Endothelial cell of umbilical vein (primary cell): ENCODE results near the gene ZDHHC7. TPM values are rescaled to one million over a fixed set of nuclear protein-coding genes. Genes with fewer than 3 reads are reported as not detected.

Source experiments
- BruUV-seq: library from RNA; stranded (reverse); fragments of 400-500 nt; replicated peaks from 2 replicates; lab custom pipeline; 2021; lab: Mats Ljungman, UMichigan
- CTCF ChIA-PET: fragments of 300-600, 350-600 bp; sonication (Branson Sonifier 250); formaldehyde crosslinking; loops from one replicate; lab custom pipeline; 2021; ENCODE audit warnings: antibody characterized with exemption, inconsistent platforms; lab: Charles Lee
- POLR2A ChIA-PET: fragments of 300-600, 350-600 bp; sonication (Branson Sonifier 250); formaldehyde crosslinking; loops from one replicate; lab custom pipeline; 2021; ENCODE audit warnings: antibody characterized with exemption, inconsistent platforms; lab: Charles Lee
- DNase-seq: peaks from one replicate; pipeline ENCODE4 v3.0.0-alpha.2; 2011; ENCODE audit warnings: low read depth, low spot score
- FAIRE-seq: peaks from 2 replicates; lab custom pipeline; 2011; peaks lifted over from hg19 to GRCh38; lab: Jason Lieb, UNC
- H2AFZ ChIP-seq: 2 replicates; pipeline ENCODE4 v1.6.0; 2012; ENCODE audit warnings: low read depth, low read length, control low read depth, inconsistent platforms
- H3K27ac ChIP-seq: 2 replicates; pipeline ENCODE4 v1.5.1; 2011; ENCODE audit warnings: low read depth, mild to moderate bottlenecking, control low read depth, low read length, moderate library complexity; ENCODE audit not compliant: insufficient read depth
- H3K27me3 ChIP-seq, 2 experiments: 2 replicates each; pipeline versions ENCODE4 v1.6.0 to v1.6.1; 2011; ENCODE audit warnings: low read length in 2 of 2, mixed read lengths in 1 of 2; ENCODE audit not compliant: control insufficient read depth in 2 of 2, insufficient read depth in 2 of 2
- H3K36me3 ChIP-seq, 2 experiments: 2 replicates in 1 of 2; 3 replicates in 1 of 2; pipeline ENCODE4 v1.5.1; 2011; ENCODE audit warnings: low read length in 2 of 2, mild to moderate bottlenecking in 1 of 2, moderate library complexity in 1 of 2; ENCODE audit not compliant: control insufficient read depth in 2 of 2, insufficient read depth in 2 of 2; ENCODE audit errors: extremely low read depth in 1 of 2
- H3K4me1 ChIP-seq: 3 replicates; pipeline ENCODE4 v1.5.1; 2011; ENCODE audit warnings: mild to moderate bottlenecking, low read length; ENCODE audit not compliant: control insufficient read depth, insufficient read depth; ENCODE audit errors: extremely low read depth
- H3K4me2 ChIP-seq: 2 replicates; pipeline ENCODE4 v1.6.1; 2011; ENCODE audit warnings: low read length, control low read depth, mixed read lengths; ENCODE audit not compliant: insufficient read depth
- H3K4me3 ChIP-seq, 3 experiments: fragments of 200-600 bp in 1 of 3; sonication (generic), shearing (Covaris generic) in 1 of 3; replicated peaks in 1 of 3; 2 replicates each; pipeline ENCODE4 v1.5.1; 2011 to 2016; ENCODE audit warnings: control low read depth in 3 of 3, low read length in 3 of 3, mild to moderate bottlenecking in 2 of 3, inconsistent platforms in 1 of 3, low read depth in 1 of 3, moderate library complexity in 1 of 3; ENCODE audit not compliant: insufficient read depth in 1 of 3
- H3K79me2 ChIP-seq: 2 replicates; pipeline ENCODE4 v1.6.0; 2012; ENCODE audit warnings: low read length, inconsistent platforms; ENCODE audit not compliant: control insufficient read depth, insufficient read depth
- H3K9ac ChIP-seq: replicated peaks from 2 replicates; pipeline ENCODE3; 2011; ENCODE audit warnings: low read length, control low read depth; ENCODE audit not compliant: insufficient read depth; ENCODE audit errors: extremely low read depth
- H3K9me1 ChIP-seq: replicated peaks from 3 replicates; pipeline ENCODE4 v1.6.0; 2011; ENCODE audit warnings: mild to moderate bottlenecking, low read length; ENCODE audit not compliant: control insufficient read depth, insufficient read depth; ENCODE audit errors: extremely low read depth
- H3K9me3 ChIP-seq: replicated peaks from 2 replicates; pipeline ENCODE4 v1.5.1; 2012; ENCODE audit warnings: low read length, inconsistent platforms; ENCODE audit not compliant: control insufficient read depth, insufficient read depth
- H4K20me1 ChIP-seq: replicated peaks from 2 replicates; pipeline ENCODE3; 2011; ENCODE audit warnings: mild to moderate bottlenecking, low read length; ENCODE audit not compliant: control insufficient read depth, insufficient read depth; ENCODE audit errors: extremely low read depth
- CTCF ChIP-seq, 2 donors: IDR thresholded peaks; 1 replicate in 1 of 2; 2 replicates in 1 of 2; pipeline ENCODE4 v1.5.1; 2011; ENCODE audit warnings: low read length in 2 of 2, mild to moderate bottlenecking in 2 of 2, moderate library complexity in 2 of 2, control low read depth in 1 of 2, inconsistent platforms in 1 of 2, low read depth in 1 of 2; ENCODE audit not compliant: insufficient read depth in 1 of 2; ENCODE audit errors: extremely low read depth in 1 of 2
- EZH2 ChIP-seq: IDR thresholded peaks from 2 replicates; pipeline ENCODE4 v1.6.1; 2012; ENCODE audit warnings: borderline replicate concordance, low read depth, mild to moderate bottlenecking, moderate library complexity, low read length, inconsistent platforms; ENCODE audit not compliant: severe bottlenecking
- FOS ChIP-seq: IDR thresholded peaks from 2 replicates; pipeline ENCODE4 v1.6.1; 2011; ENCODE audit warnings: mild to moderate bottlenecking, low read length, moderate library complexity, borderline replicate concordance; ENCODE audit not compliant: insufficient read depth
- GATA2 ChIP-seq: IDR thresholded peaks from 2 replicates; pipeline ENCODE4 v1.7.0; 2011; ENCODE audit warnings: low read depth, mild to moderate bottlenecking, moderate library complexity, mixed read lengths, low read length; ENCODE audit not compliant: insufficient read length, insufficient read depth
- JUN ChIP-seq: IDR thresholded peaks from 2 replicates; pipeline ENCODE4 v1.6.1; 2011; ENCODE audit warnings: borderline replicate concordance, low read depth; ENCODE audit not compliant: insufficient read length, insufficient read depth
- MYC ChIP-seq: IDR thresholded peaks from one replicate; pipeline ENCODE4 v1.6.1; 2011; ENCODE audit warnings: mild to moderate bottlenecking, low read depth, low read length
- POLR2A ChIP-seq: IDR thresholded peaks from 2 replicates; pipeline ENCODE4 v1.6.1; 2012; ENCODE audit warnings: low read depth, mild to moderate bottlenecking, control low read depth, low read length
- POLR2AphosphoS5 ChIP-seq: IDR thresholded peaks from 2 replicates; pipeline ENCODE4 v1.6.1; 2012; ENCODE audit warnings: low read depth, mild to moderate bottlenecking, control low read depth, low read length, moderate library complexity; ENCODE audit not compliant: insufficient read depth
- dilution Hi-C: fragments of 300-500 bp; cut with MboI; formaldehyde crosslinking; loops from one replicate; pipeline ENCODE4 v1.15.0; 2019; ENCODE audit warnings: low sequenced_read_pairs; ENCODE audit not compliant: extremely low pct_ligation_motif_present
- intact Hi-C: fragments of 100-400 bp; cut with micrococcal nuclease; formaldehyde crosslinking; loops from one replicate; pipeline ENCODE4 v1.10.0; 2022
- polyA plus RNA-seq, 4 experiments: library from polyadenylated mRNA; depleted of rRNA in 3 of 4; stranded (reverse) in 3 of 4; unstranded in 1 of 4; fragments of >200 nt; gene quantifications; 2 replicates each; pipeline versions ENCODE4 v1.2.1 to v1.2.3, GENCODE V29; 2011 to 2012; ENCODE audit warnings: missing spikeins in 1 of 4
- total RNA-seq: library from RNA; stranded (reverse); gene quantifications from 2 replicates; pipeline ENCODE4 v1.2.3, GENCODE V29; 2021
- TF ChIP-seq, protein P1 (sequence below): IDR thresholded peaks from 2 replicates; pipeline ENCODE4 v1.6.1; 2011; ENCODE audit not compliant: insufficient read depth, insufficient read length

The ZDHHC7 gene
- total and polyA plus RNA-seq, 2 donors (not counting 3 experiments of a cell fraction or from before 2014, with no cell fraction given) = 44.1 to 46.2 TPM

- TF ChIP-seq EZH2 (no peak), FOS (no peak), GATA2 (no peak), JUN (no peak), POLR2AphosphoS5 (no peak), POLR2A (no peak), CTCF (IDR thresholded peaks at IDR 0.05; ENCODE audit: extremely low read depth in 1 of 2, insufficient read depth in 1 of 2, low read depth in 1 of 2, low read length in 2 of 2) (no peak), MYC (no peak)
- TF ChIP-seq, protein P1, sequence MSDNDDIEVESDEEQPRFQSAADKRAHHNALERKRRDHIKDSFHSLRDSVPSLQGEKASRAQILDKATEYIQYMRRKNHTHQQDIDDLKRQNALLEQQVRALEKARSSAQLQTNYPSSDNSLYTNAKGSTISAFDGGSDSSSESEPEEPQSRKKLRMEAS = no peak
- ChIA-PET CTCF (interaction anchor here (0.9 to 5.9 kb wide), 2 partner anchors 13 to 28 kb away, joined by 3 to 123 read pairs; no protein-coding TSS in a partner anchor), POLR2A (no interaction called here)
- no peak overlapping the region for H3K4me3 ChIP-seq
- no peaks in the 10 kb centered on the region for H3K9me3 ChIP-seq
- H3K9me1 ChIP-seq = no peaks in the 10 kb centered on the region
- no peaks in the 10 kb centered on the region for H3K27me3 ChIP-seq
- dilution Hi-C loops (no loop called here), intact Hi-C loops (no loop called here)
- peaks cover 12% of the 10 kb centered on the region for H3K4me1 ChIP-seq
- no peak overlapping the region for H3K4me2 ChIP-seq
- no peak for DNase-seq
- H4K20me1 ChIP-seq = no peaks in the 10 kb centered on the region
- no peak overlapping the region for H3K27ac ChIP-seq
- FAIRE-seq = no peak
- no peaks in the 10 kb centered on the region for H3K79me2 ChIP-seq
- H2AFZ ChIP-seq = no peak overlapping the region
- no peak overlapping the region for H3K9ac ChIP-seq
- H3K36me3 ChIP-seq = no peaks in the 10 kb centered on the region
- BruUV-seq = no TSS peak
Observed at GRCh38 chr16:85058909-85059308, 47.6 kb upstream of the ZDHHC7 start.
